Testis (tissue), 2 donors: Measurements from ENCODE around the gene PPP1R13L.

Experiments used
- POLR2A ChIP-seq: fragments of 450-650 bp; IDR thresholded peaks from one replicate; pipeline ENCODE4 v1.6.1; 2017; ENCODE audit warnings: antibody characterized with exemption, mild to moderate bottlenecking, moderate library complexity
- TF ChIP-seq, protein P1 (sequence below), 3 experiments: fragments of 450-650 bp in 2 of 3; fragments of 200-600 bp in 1 of 3; sonication (generic) in 1 of 3; IDR thresholded peaks; one replicate each; pipeline ENCODE4 v1.5.1; 2016 to 2019; ENCODE audit warnings: antibody characterized with exemption in 3 of 3, mild to moderate bottlenecking in 2 of 3, moderate library complexity in 1 of 3

DNA sequence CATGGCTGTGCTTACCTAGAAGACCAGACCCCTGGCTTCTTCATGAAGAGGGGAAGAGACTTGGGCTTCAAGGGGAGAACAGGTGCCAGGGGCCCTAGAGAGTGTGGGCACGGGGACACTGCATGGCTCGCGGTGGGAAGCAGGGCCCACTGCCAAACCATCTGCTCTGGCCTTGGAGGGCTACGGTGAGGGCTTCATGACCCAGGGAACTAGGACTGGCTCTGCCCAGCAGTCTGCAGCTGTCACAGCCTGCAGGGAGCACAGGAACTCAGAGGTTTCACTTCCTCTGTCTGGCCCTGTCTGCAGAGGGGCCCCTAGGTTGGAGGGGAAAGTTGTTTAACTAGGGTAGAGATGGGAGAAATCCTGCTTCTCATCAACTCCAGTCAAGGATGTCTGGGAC lies 14.5 kb upstream of the PPP1R13L start:
- TF ChIP-seq, protein P1, sequence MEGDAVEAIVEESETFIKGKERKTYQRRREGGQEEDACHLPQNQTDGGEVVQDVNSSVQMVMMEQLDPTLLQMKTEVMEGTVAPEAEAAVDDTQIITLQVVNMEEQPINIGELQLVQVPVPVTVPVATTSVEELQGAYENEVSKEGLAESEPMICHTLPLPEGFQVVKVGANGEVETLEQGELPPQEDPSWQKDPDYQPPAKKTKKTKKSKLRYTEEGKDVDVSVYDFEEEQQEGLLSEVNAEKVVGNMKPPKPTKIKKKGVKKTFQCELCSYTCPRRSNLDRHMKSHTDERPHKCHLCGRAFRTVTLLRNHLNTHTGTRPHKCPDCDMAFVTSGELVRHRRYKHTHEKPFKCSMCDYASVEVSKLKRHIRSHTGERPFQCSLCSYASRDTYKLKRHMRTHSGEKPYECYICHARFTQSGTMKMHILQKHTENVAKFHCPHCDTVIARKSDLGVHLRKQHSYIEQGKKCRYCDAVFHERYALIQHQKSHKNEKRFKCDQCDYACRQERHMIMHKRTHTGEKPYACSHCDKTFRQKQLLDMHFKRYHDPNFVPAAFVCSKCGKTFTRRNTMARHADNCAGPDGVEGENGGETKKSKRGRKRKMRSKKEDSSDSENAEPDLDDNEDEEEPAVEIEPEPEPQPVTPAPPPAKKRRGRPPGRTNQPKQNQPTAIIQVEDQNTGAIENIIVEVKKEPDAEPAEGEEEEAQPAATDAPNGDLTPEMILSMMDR (IDR thresholded peaks at IDR 0.05) = no peak
- TF ChIP-seq POLR2A = no peak
